Measurements from ENCODE around the gene MYOZ1. TPM values are rescaled to one million over a fixed set of nuclear protein-coding genes. Genes with fewer than 3 reads are reported as not detected.

The MYOZ1 gene
- total and polyA plus RNA-seq, 2 of the 4 experiments (the other 2 are of a cell fraction): 0.18 to 0.29 TPM

GRCh38 chr10:73625884-73626752 is 15.2 kb downstream of the MYOZ1 start:
- H3K4me3 ChIP-seq (ENCODE audit: insufficient read depth, low read depth, low read length): peak overlapping the region; percentile 67
- peak overlapping the region; percentile 92 for H3K27ac ChIP-seq (ENCODE audit: insufficient read depth, low read length)
- H3K4ac ChIP-seq (ENCODE audit: low read depth, low read length): peak overlapping the region; percentile 98
- peak overlapping the region; percentile 52 for H2AK5ac ChIP-seq (ENCODE audit: low read depth, low read length)
- H3K9me3 ChIP-seq (ENCODE audit: control insufficient read depth, insufficient read depth, low read length): no peaks in the 10 kb centered on the region
- no peaks in the 10 kb centered on the region for H3K9me1 ChIP-seq (ENCODE audit: insufficient read depth, low read length)
- 0 out of 2 replicates have a peak, but pooled peaks cover 1% of the 10 kb centered on the region for H3K4me1 ChIP-seq (ENCODE audit: control insufficient read depth, insufficient read depth, low read length)
- BruUV-seq (replicated peaks): TSS peak; percentile 87
- H3K56ac ChIP-seq (ENCODE audit: extremely low read depth, insufficient read depth, low read length): peak overlapping the region; percentile 85
- peak overlapping the region; percentile 99 to 100 for H4K8ac ChIP-seq (ENCODE audit: low read depth in 2 of 2, low read length in 2 of 2)
- H2BK120ac ChIP-seq (ENCODE audit: low read depth, low read length): peak overlapping the region; percentile 73
- ChIA-PET POLR2A (ENCODE audit: unreplicated experiment) (interaction anchor here (0.5 to 0.7 kb wide), 3 partner anchors 14 to 50 kb away, joined by 4 to 5 read pairs (median 5); no protein-coding TSS in a partner anchor), CTCF (no interaction called here)
- H3K4me2 ChIP-seq (ENCODE audit: low read depth, low read length): peak overlapping the region; percentile 94
- H3K18ac ChIP-seq (ENCODE audit: low read depth, low read length): peak overlapping the region; percentile 84
- peak overlapping the region; percentile 96 for H2AK9ac ChIP-seq (replicated peaks; ENCODE audit: low read depth, low read length, poor library complexity)
- intact Hi-C loops (cut with micrococcal nuclease) (loop anchor here (1.0 kb wide), 1 partner anchor 97 kb away; no protein-coding TSS in a partner anchor), dilution Hi-C loops (cut with HindIII; ENCODE audit: low sequenced_read_pairs, unreplicated experiment) (no loop called here), in situ Hi-C loops (cut with MboI; ENCODE audit: low sequenced_read_pairs) (loop anchor here (25.0 kb wide), 1 partner anchor 364 kb away; the partner anchor contains the start of gene MRPS16)
- H2AFZ ChIP-seq (replicated peaks; ENCODE audit: low read length, poor library complexity): peak overlapping the region; percentile 98
- peak overlapping the region; percentile 95 for H4K5ac ChIP-seq (ENCODE audit: low read depth, low read length)
- peak overlapping the region; percentile 75; the same call in 2 of the 3 replicates for H2BK15ac ChIP-seq (ENCODE audit: low read depth, low read length)
- ATAC-seq (ENCODE audit: low read depth) (peak; percentile 96), DNase-seq (peak; percentile 98)
- 4% methylated on average over 18 of the region's 42 CpGs; no CpG with 5 or more reads in 1 of the 2 experiments for WGBS, 2 experiments (ENCODE audit: extremely low coverage in 2 of 2, insufficient read length in 1 of 2)
- peak overlapping the region; percentile 79 for H2BK5ac ChIP-seq (ENCODE audit: low read depth, low read length, poor library complexity, severe bottlenecking)
- peak overlapping the region; percentile 98 for H3K23ac ChIP-seq (ENCODE audit: low read depth, low read length)
- peak overlapping the region; percentile 96 for H4K91ac ChIP-seq (ENCODE audit: insufficient read depth, low read depth, low read length)
- peak overlapping the region; percentile 16; the same call in 1 of the 2 replicates for H2BK20ac ChIP-seq (ENCODE audit: low read depth, low read length)
- H3K79me1 ChIP-seq (ENCODE audit: low read depth in 1 of 2, low read length in 2 of 2): peaks cover 14 to 27% of the 10 kb centered on the region in 2 experiments
- H4K20me1 ChIP-seq (ENCODE audit: insufficient read depth, low read length): no peaks in the 10 kb centered on the region
- no peaks in the 10 kb centered on the region for H3K27me3 ChIP-seq (ENCODE audit: control insufficient read depth, insufficient read depth, low read length)
- H3K9ac ChIP-seq (ENCODE audit: low read depth, low read length): peak overlapping the region; percentile 97
- H3K14ac ChIP-seq (replicated peaks; ENCODE audit: low read depth, low read length): peak overlapping the region; percentile 99
- no peaks in the 10 kb centered on the region for H3K36me3 ChIP-seq (ENCODE audit: control insufficient read depth, insufficient read depth, low read length)
- TF ChIP-seq POLR2A (IDR thresholded peaks at IDR 0.05; ENCODE audit: low read depth, low read length): peak; percentile 88
- TF ChIP-seq BHLHE40 (IDR thresholded peaks at IDR 0.05; ENCODE audit: low read depth, low read length): no peak
- no peak for TF ChIP-seq MAFK (IDR thresholded peaks at IDR 0.05; ENCODE audit: low read depth, low read length)
- TF ChIP-seq USF2 (IDR thresholded peaks at IDR 0.05; ENCODE audit: low read depth, low read length): 0 out of 2 replicates have a peak, but pooled peaks have one; percentile 4
- TF ChIP-seq SMC3 (IDR thresholded peaks at IDR 0.05; ENCODE audit: low read depth, low read length): no peak
- TF ChIP-seq ELK1 (IDR thresholded peaks at IDR 0.05; ENCODE audit: borderline replicate concordance, low read depth, low read length): no peak
- no peak for TF ChIP-seq RCOR1 (IDR thresholded peaks at IDR 0.05; ENCODE audit: insufficient replicate concordance, low read length)
- TF ChIP-seq CTCF (conservative IDR thresholded peaks at IDR 0.05; ENCODE audit: low read depth, low read length): no peak
- TF ChIP-seq RFX5 (IDR thresholded peaks at IDR 0.05; ENCODE audit: low read depth, low read length): no peak
- TF ChIP-seq MXI1 (IDR thresholded peaks at IDR 0.05; ENCODE audit: borderline replicate concordance, low read depth, low read length): 0 out of 2 replicates have a peak, but pooled peaks have one; percentile 84
- TF ChIP-seq NFE2L2 (IDR thresholded peaks at IDR 0.05; ENCODE audit: low read depth, low read length): no peak
- peak; percentile 3; the same call in 1 of the 2 replicates for TF ChIP-seq MAZ (IDR thresholded peaks at IDR 0.05; ENCODE audit: borderline replicate concordance, low read depth, low read length)

Measured in IMR-90 (cell line).